Right lung (tissue), 5 donors: ENCODE results near the gene RMND1. TPM values are rescaled to one million over a fixed set of nuclear protein-coding genes. Genes with fewer than 3 reads are reported as not detected.

Experiments used
- polyA plus RNA-seq, 5 donors: library from polyadenylated mRNA; unstranded; fragments of 120-200 nt; gene quantifications; one replicate each; pipeline versions ENCODE4 v1.2.1 to v1.2.3, GENCODE V29; 2013; ENCODE audit warnings: inconsistent platforms in 1 of 5, low replicate concordance in 1 of 5; ENCODE audit not compliant: insufficient read length in 5 of 5, insufficient read depth in 1 of 5

Gene RMND1
- polyA plus RNA-seq, 5 donors, result 24.5 to 30.0 (median 27.6) TPM

Other genes with a start within 250 kb of the RMND1 start
- 100 to 1,000 TPM in 4 of 5 donors, 10 to 100 TPM in 1; 67.4 to 113 (median 109) TPM for gene AKAP12, start 212.2 kb downstream of the RMND1 start, polyA plus RNA-seq
- 10 to 100 TPM; 15.2 to 18.3 (median 16.7) TPM for gene ZBTB2, start 60.6 kb downstream of the RMND1 start, polyA plus RNA-seq
- 1 to 10 TPM; 2.8 to 8.7 (median 4.6) TPM for gene CCDC170, start 41.9 kb upstream of the RMND1 start, polyA plus RNA-seq